CD4-positive, alpha-beta T cell (primary cell): ENCODE results near the gene C11orf52. TPM values are rescaled to one million over a fixed set of nuclear protein-coding genes. Genes with fewer than 3 reads are reported as not detected.

Experiments
- ATAC-seq: fragments of 200-7000 bp; cut with Tn5 transposase; one replicate; pipeline ENCODE4 v1.10.0; 2022; ENCODE audit warnings: mild to moderate bottlenecking; ENCODE audit not compliant: poor library complexity
- CTCF ChIA-PET: fragments of 350-600 bp; sonication (Branson Sonifier 250); formaldehyde crosslinking; loops from one replicate; lab custom pipeline; 2021; ENCODE audit warnings: antibody characterized with exemption, inconsistent platforms; lab: Charles Lee
- POLR2A ChIA-PET: fragments of 350-600 bp; sonication (Branson Sonifier 250); formaldehyde crosslinking; loops from one replicate; lab custom pipeline; 2021; ENCODE audit warnings: antibody characterized with exemption, inconsistent platforms; lab: Charles Lee
- DNase-seq, 14 experiments: peaks; one replicate each; pipeline ENCODE4 v3.0.0-alpha.2; 2013 to 2020; ENCODE audit warnings: mixed read lengths in 2 of 14
- H3K27ac ChIP-seq, 2 donors: one replicate each; pipeline versions ENCODE4 v1.5.1 to v1.7.0; 2013; ENCODE audit warnings: low read length in 2 of 2, low read depth in 1 of 2, mild to moderate bottlenecking in 1 of 2
- H3K27me3 ChIP-seq, 2 experiments: 1 replicate in 1 of 2; 2 replicates in 1 of 2; pipeline versions ENCODE4 v1.6.1 to v1.7.0; 2013; ENCODE audit warnings: low read length in 2 of 2, control low read depth in 1 of 2, mild to moderate bottlenecking in 1 of 2, moderate library complexity in 1 of 2; ENCODE audit not compliant: insufficient read depth in 2 of 2, control insufficient read depth in 1 of 2
- H3K36me3 ChIP-seq: one replicate; pipeline ENCODE4 v1.6.1; 2013; ENCODE audit warnings: low read length, control low read depth; ENCODE audit not compliant: insufficient read depth
- H3K4me1 ChIP-seq: one replicate; pipeline ENCODE4 v1.6.1; 2013; ENCODE audit warnings: low read length, control low read depth; ENCODE audit not compliant: insufficient read depth
- H3K4me3 ChIP-seq: one replicate; pipeline ENCODE4 v1.5.1; 2013; ENCODE audit warnings: mild to moderate bottlenecking, low read length, moderate library complexity
- H3K9me3 ChIP-seq, 2 experiments: 1 replicate in 1 of 2; 2 replicates in 1 of 2; pipeline versions ENCODE4 v1.6.1 to v1.7.0; 2013; ENCODE audit warnings: low read length in 2 of 2, mild to moderate bottlenecking in 2 of 2, control low read depth in 1 of 2, moderate library complexity in 1 of 2; ENCODE audit not compliant: control insufficient read depth in 1 of 2, insufficient read depth in 1 of 2
- H3K27ac Mint-ChIP-seq: one replicate; pipeline ENCODE4 v1.8.0; 2020; ENCODE audit warnings: mixed read lengths
- H3K27me3 Mint-ChIP-seq: one replicate; pipeline ENCODE4 v1.8.0; 2021; ENCODE audit warnings: mixed read lengths
- H3K36me3 Mint-ChIP-seq: one replicate; pipeline ENCODE4 v1.8.0; 2021; ENCODE audit warnings: low read depth, mixed read lengths
- H3K4me1 Mint-ChIP-seq: one replicate; pipeline ENCODE4 v1.8.0; 2021; ENCODE audit warnings: low read depth, mixed read lengths
- H3K4me3 Mint-ChIP-seq: one replicate; pipeline ENCODE4 v1.8.0; 2020; ENCODE audit warnings: mild to moderate bottlenecking, mixed read lengths
- H3K9me3 Mint-ChIP-seq: one replicate; pipeline ENCODE4 v1.8.0; 2020; ENCODE audit warnings: mixed read lengths
- intact Hi-C, 2 experiments: fragments of 100-400 bp; cut with DNase I in 1 of 2; cut with micrococcal nuclease in 1 of 2; formaldehyde crosslinking; loops; one replicate each; pipeline versions ENCODE4 v1.15.1 to v1.9.0; 2023 to 2025; cut with DNase I, micrococcal nuclease
- total RNA-seq, 174 experiments: library from RNA in 2 of 174; stranded (reverse) in 2 of 174; gene quantifications; one replicate each; pipeline ENCODE4 v1.2.3 and lab custom pipeline; 2021 to 2026
- TF ChIP-seq, protein P1 (sequence below): fragments of 200-600 bp; IDR thresholded peaks from one replicate; pipeline ENCODE4 v1.8.0; 2022; ENCODE audit warnings: antibody characterized with exemption, mild to moderate bottlenecking

C11orf52 gene
- total RNA-seq, 2 experiments from 2014 or later: not detected

DNA sequence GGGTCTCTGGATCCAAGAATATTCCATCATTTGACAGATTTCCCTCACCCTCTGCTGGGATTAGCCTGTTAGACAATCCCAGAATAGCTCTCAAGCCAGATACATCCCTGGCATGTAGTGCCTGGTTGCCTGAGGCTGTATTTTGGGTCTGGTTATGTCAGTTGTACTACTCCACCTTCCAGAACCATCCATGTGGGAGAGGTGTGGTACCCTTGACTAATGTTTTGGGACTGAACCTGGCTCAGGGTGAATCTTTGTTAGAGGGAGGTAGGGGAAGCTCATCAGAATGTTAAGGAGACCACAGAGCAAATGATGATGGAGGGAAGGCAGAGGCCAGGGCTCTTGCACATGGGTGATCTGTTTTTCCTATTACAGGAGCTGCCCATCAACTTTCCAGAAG, 5.2 kb downstream of the C11orf52 start:
- DNase-seq: no peak
- ATAC-seq: no peak
- intact Hi-C loops: no loop called here
- ChIA-PET POLR2A (no interaction called here), CTCF (no interaction called here)
- Histone ChIP-seq H3K27ac (no peak overlapping the region), H3K36me3 (no peaks in the 10 kb centered on the region), H3K9me3 (no peaks in the 10 kb centered on the region), H3K4me3 (no peak overlapping the region), H3K27me3 (no peaks in the 10 kb centered on the region), H3K4me1 (peaks cover 17% of the 10 kb centered on the region)
- TF ChIP-seq, protein P1, sequence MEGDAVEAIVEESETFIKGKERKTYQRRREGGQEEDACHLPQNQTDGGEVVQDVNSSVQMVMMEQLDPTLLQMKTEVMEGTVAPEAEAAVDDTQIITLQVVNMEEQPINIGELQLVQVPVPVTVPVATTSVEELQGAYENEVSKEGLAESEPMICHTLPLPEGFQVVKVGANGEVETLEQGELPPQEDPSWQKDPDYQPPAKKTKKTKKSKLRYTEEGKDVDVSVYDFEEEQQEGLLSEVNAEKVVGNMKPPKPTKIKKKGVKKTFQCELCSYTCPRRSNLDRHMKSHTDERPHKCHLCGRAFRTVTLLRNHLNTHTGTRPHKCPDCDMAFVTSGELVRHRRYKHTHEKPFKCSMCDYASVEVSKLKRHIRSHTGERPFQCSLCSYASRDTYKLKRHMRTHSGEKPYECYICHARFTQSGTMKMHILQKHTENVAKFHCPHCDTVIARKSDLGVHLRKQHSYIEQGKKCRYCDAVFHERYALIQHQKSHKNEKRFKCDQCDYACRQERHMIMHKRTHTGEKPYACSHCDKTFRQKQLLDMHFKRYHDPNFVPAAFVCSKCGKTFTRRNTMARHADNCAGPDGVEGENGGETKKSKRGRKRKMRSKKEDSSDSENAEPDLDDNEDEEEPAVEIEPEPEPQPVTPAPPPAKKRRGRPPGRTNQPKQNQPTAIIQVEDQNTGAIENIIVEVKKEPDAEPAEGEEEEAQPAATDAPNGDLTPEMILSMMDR: no peak
- Mint-ChIP-seq H3K27ac (no peak overlapping the region), H3K4me3 (no peak overlapping the region), H3K4me1 (peaks cover 20% of the 10 kb centered on the region), H3K27me3 (peaks cover 4% of the 10 kb centered on the region), H3K36me3 (no peaks in the 10 kb centered on the region), H3K9me3 (no peaks in the 10 kb centered on the region)

DNA sequence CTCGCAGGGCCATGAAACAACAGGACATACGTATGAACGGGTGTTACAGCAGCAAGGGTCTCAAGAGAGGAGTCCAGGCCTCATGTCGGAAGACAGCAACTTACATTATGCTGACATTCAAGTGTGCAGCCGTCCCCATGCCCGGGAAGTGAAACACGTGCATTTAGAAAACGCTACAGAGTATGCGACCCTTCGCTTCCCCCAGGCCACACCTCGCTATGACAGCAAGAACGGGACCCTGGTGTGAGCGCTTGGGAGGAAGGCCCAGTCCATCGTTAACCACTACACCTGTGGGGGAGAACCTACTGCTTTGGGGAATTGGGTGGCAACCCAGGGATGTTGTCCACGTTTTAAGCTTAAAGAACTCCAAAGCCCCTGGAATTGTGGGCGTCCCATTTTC, 7.2 kb downstream of the C11orf52 start:
- no peaks in the 10 kb centered on the region for H3K36me3 ChIP-seq
- peaks cover 17% of the 10 kb centered on the region for H3K4me1 ChIP-seq
- no peak for ATAC-seq
- TF ChIP-seq, protein P1: no peak
- ChIA-PET POLR2A (interaction anchor here (1.0 to 2.3 kb wide), 10 partner anchors 11 to 1388 kb away, joined by 3 to 49 read pairs (median 6); partner anchors contain the start of genes ALG9, CFAP68, DIXDC1 and FDXACB1), CTCF (interaction anchor here (1.2 to 1.9 kb wide), 6 partner anchors 12 to 84 kb away, joined by 3 to 8 read pairs (median 5); partner anchors contain the start of gene ALG9)
- peak overlapping the region in 1 of 2 donors; percentile 79 for H3K27ac ChIP-seq
- peak overlapping the region; percentile 61 for H3K4me3 ChIP-seq
- Mint-ChIP-seq H3K9me3 (no peaks in the 10 kb centered on the region), H3K36me3 (no peaks in the 10 kb centered on the region), H3K27ac (peak overlapping the region; percentile 92), H3K27me3 (peaks cover 1% of the 10 kb centered on the region), H3K4me1 (peaks cover 20% of the 10 kb centered on the region), H3K4me3 (peak overlapping the region; percentile 90)
- DNase-seq: peak in 1 of 14 experiments; percentile 39
- no peaks in the 10 kb centered on the region for H3K27me3 ChIP-seq
- H3K9me3 ChIP-seq: no peaks in the 10 kb centered on the region
- intact Hi-C loops: loop anchor here in 1 of 2 experiments (2.0 to 5.0 kb wide), 7 partner anchors 149 to 1386 kb away; partner anchors contain the start of genes NKAPD1, PIH1D2, PPP2R1B and PTS

DNA sequence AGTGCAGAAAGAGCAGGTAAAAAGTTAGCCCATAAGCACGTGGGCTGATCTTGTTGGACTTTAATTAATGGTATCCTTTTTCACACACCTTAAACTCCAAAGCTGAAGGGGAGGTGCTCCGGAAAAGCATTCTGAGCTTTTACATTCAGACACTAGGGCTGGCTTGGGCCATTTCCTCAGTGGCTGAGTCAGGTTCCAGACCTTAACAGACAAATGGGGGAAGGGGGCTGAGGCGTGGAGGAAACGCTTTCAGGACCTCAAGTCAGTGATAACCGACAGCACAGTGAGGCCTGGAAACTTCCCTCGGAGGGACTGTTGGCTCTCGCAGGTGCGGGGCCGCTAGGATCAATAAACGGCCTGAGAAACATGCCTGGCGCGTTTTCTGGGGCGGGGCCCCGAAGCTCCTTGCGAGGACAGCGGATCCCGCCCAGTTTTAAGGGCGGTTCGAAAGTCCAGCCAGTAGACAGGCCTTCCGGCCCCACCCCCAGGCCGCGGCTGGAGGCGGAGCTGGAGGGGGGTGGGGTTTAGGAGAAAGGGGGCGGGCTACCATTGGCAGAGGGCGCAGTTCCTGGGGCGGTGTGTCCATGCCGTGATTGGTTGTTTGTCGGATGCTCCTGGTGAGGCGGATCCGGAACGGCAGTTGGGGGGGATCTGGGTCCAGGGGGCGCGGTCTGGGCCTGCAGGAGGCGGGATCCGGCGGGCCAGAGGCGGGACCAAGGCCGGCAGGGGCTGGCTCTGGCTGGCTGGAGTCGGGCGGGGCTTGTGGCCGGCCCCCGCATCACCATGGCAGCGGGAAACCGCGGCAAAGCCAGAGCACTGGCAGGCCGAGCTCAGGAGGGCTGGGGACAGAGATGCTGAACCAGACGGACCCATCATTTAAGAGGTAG, 8.0 kb downstream of the C11orf52 start:
- peak overlapping the region; percentile 80 for H3K4me3 ChIP-seq
- intact Hi-C loops: loop anchor here (1.0 to 5.0 kb wide), 8 partner anchors 47 to 1386 kb away; partner anchors contain the start of genes CFAP68 (in 2 of the 2), FDXACB1 (in 2 of the 2), NKAPD1 (in 1 of the 2) and PIH1D2 (in 1 of the 2)
- Mint-ChIP-seq H3K27ac (peak overlapping the region; percentile 92), H3K4me1 (peaks cover 20% of the 10 kb centered on the region), H3K4me3 (peak overlapping the region; percentile 90), H3K9me3 (no peaks in the 10 kb centered on the region), H3K27me3 (no peaks in the 10 kb centered on the region), H3K36me3 (no peaks in the 10 kb centered on the region)
- TF ChIP-seq, protein P1: no peak
- DNase-seq (peak; percentile 88 to 98 (median 96)), ATAC-seq (peak; percentile 89)
- ChIA-PET POLR2A (interaction anchor here (0.5 to 2.3 kb wide), 18 partner anchors 10 to 1387 kb away, joined by 3 to 49 read pairs (median 4); partner anchors contain the start of genes ALG9, CFAP68, DIXDC1 and FDXACB1), CTCF (interaction anchor here (0.7 to 1.9 kb wide), 8 partner anchors 11 to 354 kb away, joined by 3 to 8 read pairs (median 5); partner anchors contain the start of gene ALG9)
- H3K9me3 ChIP-seq: no peaks in the 10 kb centered on the region
- peaks cover 18% of the 10 kb centered on the region for H3K4me1 ChIP-seq
- peak overlapping the region; percentile 60 to 79 for H3K27ac ChIP-seq
- H3K36me3 ChIP-seq: no peaks in the 10 kb centered on the region
- H3K27me3 ChIP-seq: no peaks in the 10 kb centered on the region
